MM.1S (cell line): Measurements from ENCODE around the gene IL15.

ENCODE experiments used
- CTCF ChIP-seq: fragments of 300-600 bp; sonication (generic); IDR thresholded peaks from 2 replicates; pipeline ENCODE4 v1.5.1; 2016; ENCODE audit warnings: antibody characterized with exemption, low read length, mixed read lengths
- EZH2 ChIP-seq: fragments of 300-600 bp; sonication (generic); optimal IDR thresholded peaks from 2 replicates; pipeline ENCODE3; 2017; ENCODE audit warnings: low read depth, mild to moderate bottlenecking, antibody characterized with exemption, low read length, mixed read lengths
- EZH2phosphoT487 ChIP-seq: fragments of 300-600 bp; sonication (generic); IDR thresholded peaks from 2 replicates; pipeline ENCODE4 v1.6.1; 2018; ENCODE audit warnings: antibody characterized with exemption, low read length

- TF ChIP-seq CTCF (no peak), EZH2 (no peak), EZH2phosphoT487 (no peak)
These were observed 11.4 kb upstream of the IL15 start for GRCh38 chr4:141625023-141625422.
